ENCODE data around the gene VPS18. TPM values are rescaled to one million over a fixed set of nuclear protein-coding genes. Genes with fewer than 3 reads are reported as not detected.
A peak's percentile ranks its signal among the peaks of the same experiment; 100 is the strongest.

The VPS18 gene
- total and polyA plus RNA-seq, 4 donors, result 16.1 to 31.5 (median 21.1) TPM

GRCh38 chr15:40938536-40938870 lies 44.3 kb downstream of the VPS18 start:
- H3K4me1 ChIP-seq (ENCODE audit: control insufficient read depth in 5 of 5, insufficient read depth in 5 of 5, low read length in 5 of 5), result peaks cover 0 to 36% (median 23%) of the 10 kb centered on the region in 5 donors
- no peak for DNase-seq
- ATAC-seq (ENCODE audit: insufficient read depth, low FRiP score), result no peak
- no peak overlapping the region for H3K27ac ChIP-seq (ENCODE audit: low read depth in 1 of 2, low read length in 1 of 2)
- 76 to 88% methylated on average over 6 of the region's 6 CpGs for WGBS, 2 donors
- no peak overlapping the region for H3K9ac ChIP-seq (ENCODE audit: insufficient read depth in 1 of 2, low read length in 2 of 2)
- TF ChIP-seq, protein P1, sequence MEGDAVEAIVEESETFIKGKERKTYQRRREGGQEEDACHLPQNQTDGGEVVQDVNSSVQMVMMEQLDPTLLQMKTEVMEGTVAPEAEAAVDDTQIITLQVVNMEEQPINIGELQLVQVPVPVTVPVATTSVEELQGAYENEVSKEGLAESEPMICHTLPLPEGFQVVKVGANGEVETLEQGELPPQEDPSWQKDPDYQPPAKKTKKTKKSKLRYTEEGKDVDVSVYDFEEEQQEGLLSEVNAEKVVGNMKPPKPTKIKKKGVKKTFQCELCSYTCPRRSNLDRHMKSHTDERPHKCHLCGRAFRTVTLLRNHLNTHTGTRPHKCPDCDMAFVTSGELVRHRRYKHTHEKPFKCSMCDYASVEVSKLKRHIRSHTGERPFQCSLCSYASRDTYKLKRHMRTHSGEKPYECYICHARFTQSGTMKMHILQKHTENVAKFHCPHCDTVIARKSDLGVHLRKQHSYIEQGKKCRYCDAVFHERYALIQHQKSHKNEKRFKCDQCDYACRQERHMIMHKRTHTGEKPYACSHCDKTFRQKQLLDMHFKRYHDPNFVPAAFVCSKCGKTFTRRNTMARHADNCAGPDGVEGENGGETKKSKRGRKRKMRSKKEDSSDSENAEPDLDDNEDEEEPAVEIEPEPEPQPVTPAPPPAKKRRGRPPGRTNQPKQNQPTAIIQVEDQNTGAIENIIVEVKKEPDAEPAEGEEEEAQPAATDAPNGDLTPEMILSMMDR (IDR thresholded peaks at IDR 0.05; ENCODE audit: control extremely low read depth, extremely low read depth), result no peak
- no peak overlapping the region for H3K4me3 ChIP-seq
- no peaks in the 10 kb centered on the region for H3K27me3 ChIP-seq (ENCODE audit: control insufficient read depth in 3 of 3, insufficient read depth in 3 of 3, low read length in 2 of 3)
- peaks cover 0 to 17% (median 0%) of the 10 kb centered on the region in 4 donors for H3K36me3 ChIP-seq (ENCODE audit: control insufficient read depth in 4 of 4, insufficient read depth in 4 of 4, low read length in 4 of 4)
- no peaks in the 10 kb centered on the region for H3K9me3 ChIP-seq (ENCODE audit: control insufficient read depth in 4 of 4, insufficient read depth in 3 of 4, low read length in 3 of 4)

- peaks cover 0 to 8% (median 0%) of the 10 kb centered on the region in 4 donors for H3K36me3 ChIP-seq (ENCODE audit: control insufficient read depth in 4 of 4, insufficient read depth in 4 of 4, low read length in 4 of 4)
- TF ChIP-seq, protein P1 (IDR thresholded peaks at IDR 0.05; ENCODE audit: control extremely low read depth, extremely low read depth), result no peak
- H3K4me1 ChIP-seq (ENCODE audit: control insufficient read depth in 5 of 5, insufficient read depth in 5 of 5, low read length in 5 of 5), result peaks cover 0 to 31% (median 23%) of the 10 kb centered on the region in 5 donors
- H3K27me3 ChIP-seq (ENCODE audit: control insufficient read depth in 3 of 3, insufficient read depth in 3 of 3, low read length in 2 of 3), result no peaks in the 10 kb centered on the region
- no peaks in the 10 kb centered on the region for H3K9me3 ChIP-seq (ENCODE audit: control insufficient read depth in 4 of 4, insufficient read depth in 3 of 4, low read length in 3 of 4)
- WGBS, 2 donors, result 6 to 34% methylated on average over 15 of the region's 15 CpGs
- H3K4me3 ChIP-seq, result no peak overlapping the region
- H3K27ac ChIP-seq (ENCODE audit: low read depth in 1 of 2, low read length in 1 of 2), result peak overlapping the region; percentile 94
- ATAC-seq (ENCODE audit: insufficient read depth, low FRiP score) (no peak), DNase-seq (peak in 2 of 3 donors; percentile 41 to 49)
- no peak overlapping the region for H3K9ac ChIP-seq (ENCODE audit: insufficient read depth in 1 of 2, low read length in 2 of 2)
These were observed 46.1 kb downstream of the VPS18 start for GRCh38 chr15:40940296-40940801.

DNA sequence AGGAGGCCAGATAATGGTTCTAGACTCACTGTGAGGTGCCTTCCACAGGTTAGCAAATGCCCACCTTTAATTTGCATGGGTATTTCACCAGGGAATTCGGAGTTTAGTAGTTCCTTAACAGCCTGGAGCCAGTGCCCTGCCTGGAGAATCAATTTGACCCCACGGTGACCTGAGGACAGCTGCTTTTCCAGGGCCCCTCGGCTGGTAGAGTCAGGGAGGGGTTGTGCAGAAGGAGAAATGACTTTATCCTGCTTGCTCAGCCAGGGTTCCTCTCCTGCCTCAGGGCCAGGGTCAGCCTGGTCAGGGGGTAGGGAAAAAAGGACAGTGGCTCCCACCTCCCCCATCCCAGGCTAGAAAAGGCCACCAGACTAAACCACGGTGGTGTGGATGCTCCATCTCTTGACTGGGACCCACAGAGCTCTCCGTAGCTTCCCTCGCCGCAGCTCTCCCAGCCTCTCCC lies 46.8 kb downstream of the VPS18 start:
- no peaks in the 10 kb centered on the region for H3K27me3 ChIP-seq (ENCODE audit: control insufficient read depth in 3 of 3, insufficient read depth in 3 of 3, low read length in 2 of 3)
- peaks cover 0 to 7% (median 0%) of the 10 kb centered on the region in 4 donors for H3K36me3 ChIP-seq (ENCODE audit: control insufficient read depth in 4 of 4, insufficient read depth in 4 of 4, low read length in 4 of 4)
- TF ChIP-seq, protein P1 (IDR thresholded peaks at IDR 0.05; ENCODE audit: control extremely low read depth, extremely low read depth), result no peak
- ATAC-seq (ENCODE audit: insufficient read depth, low FRiP score) (no peak), DNase-seq (peak in 1 of 3 donors; percentile 31)
- H3K4me1 ChIP-seq (ENCODE audit: control insufficient read depth in 5 of 5, insufficient read depth in 5 of 5, low read length in 5 of 5), result peaks cover 0 to 31% (median 23%) of the 10 kb centered on the region in 5 donors
- no peaks in the 10 kb centered on the region for H3K9me3 ChIP-seq (ENCODE audit: control insufficient read depth in 4 of 4, insufficient read depth in 3 of 4, low read length in 3 of 4)
- H3K9ac ChIP-seq (ENCODE audit: insufficient read depth in 1 of 2, low read length in 2 of 2), result peak overlapping the region in 1 of 2 donors; percentile 3
- peak overlapping the region; percentile 94 for H3K27ac ChIP-seq (ENCODE audit: low read depth in 1 of 2, low read length in 1 of 2)
- H3K4me3 ChIP-seq, result peak overlapping the region; percentile 20
- 18 to 25% methylated on average over 7 of the region's 7 CpGs for WGBS, 2 donors

Measured in lung (tissue), 12 donors.